NCI-H2107 (cell line): ENCODE measurements around the gene PHF21A.
"Not testable (repeated sequence)": the region's sequence is repeated elsewhere in the genome, so short reads cannot be mapped to it uniquely, and the experiment has no call there.

Experiments used
- DNase-seq: peaks from one replicate; lab custom pipeline; 2025; lab: John Stamatoyannopoulos, UW

PHF21A gene

DNA sequence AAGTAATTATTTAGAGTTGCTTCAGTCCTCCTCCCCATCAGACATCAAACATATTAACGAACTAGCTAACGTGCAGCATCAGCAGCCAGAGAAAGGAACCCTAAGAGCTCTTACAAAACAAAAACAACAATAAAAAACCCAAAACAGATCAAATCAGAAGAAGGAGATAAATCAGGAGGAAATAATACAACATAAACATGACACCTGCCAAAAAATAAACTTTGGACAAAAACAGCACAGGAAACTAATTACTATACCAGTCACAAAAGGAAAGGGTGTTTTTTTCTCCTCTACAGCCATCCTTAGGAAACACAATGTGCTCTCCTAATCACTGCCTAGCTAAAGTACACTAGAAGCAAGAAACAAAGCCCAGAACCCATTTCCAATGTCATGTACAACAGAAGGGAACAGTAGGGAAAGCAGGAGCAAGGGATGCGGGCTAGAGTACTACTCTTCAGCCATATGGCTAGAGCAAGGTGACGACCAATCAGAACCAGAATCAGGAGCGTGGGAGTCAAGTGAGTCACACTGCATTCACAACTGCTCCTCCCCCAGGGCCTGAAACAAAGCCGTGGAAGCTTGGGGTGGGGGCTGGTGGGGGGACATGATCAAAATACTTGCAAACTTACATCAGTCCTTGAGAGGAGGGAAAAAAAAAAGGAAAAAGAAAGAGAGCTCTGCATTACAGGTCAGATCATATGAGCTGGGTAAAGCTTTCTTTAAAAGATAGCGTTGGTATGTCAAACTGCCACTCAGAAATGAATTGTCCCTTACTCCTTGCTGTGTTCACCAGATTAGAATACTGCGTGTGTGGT lies 138.4 kb downstream of the PHF21A start:
- DNase-seq: no peak

DNA sequence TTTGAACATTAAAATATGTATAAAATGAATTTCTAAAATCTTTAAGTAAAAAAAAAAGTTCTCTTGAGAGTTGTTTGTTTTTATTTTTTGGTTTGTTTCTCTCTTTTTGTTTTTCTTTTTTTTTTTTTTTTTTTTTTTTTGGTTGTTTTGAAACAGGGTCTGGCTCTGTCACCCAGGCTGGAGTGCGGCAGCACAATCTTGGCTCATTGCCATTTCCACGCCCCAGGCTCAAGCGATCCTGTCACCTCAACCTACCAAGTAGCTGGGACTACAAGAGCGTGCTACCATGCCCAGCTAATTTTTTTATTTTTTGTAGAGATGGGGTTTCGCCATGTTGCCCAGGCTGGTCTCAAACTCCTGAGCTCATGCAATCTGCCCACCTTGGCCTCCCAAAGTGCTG lies 139.4 kb downstream of the PHF21A start:
- not testable (repeated sequence) for DNase-seq

DNA sequence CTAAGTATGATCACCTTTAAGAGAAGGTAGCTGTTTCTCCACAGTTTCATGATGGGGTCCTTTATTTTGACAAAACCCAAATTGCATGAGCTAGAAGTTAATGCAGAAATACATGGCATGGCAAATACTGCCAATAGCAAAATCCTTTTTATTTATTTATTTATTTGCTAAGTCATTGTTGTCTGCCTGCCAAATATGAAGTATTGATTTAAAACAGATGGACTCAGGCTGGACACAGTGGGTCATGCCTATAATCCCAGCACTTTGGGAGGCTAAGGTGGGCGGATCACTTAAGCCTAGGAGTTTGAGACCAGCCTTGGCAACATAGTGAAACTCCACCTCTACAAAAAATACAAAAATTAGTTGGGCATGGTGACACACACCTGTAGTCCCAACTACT lies 146.4 kb downstream of the PHF21A start:
- DNase-seq: no peak

GRCh38 chr11:45973601-45974000 lies 147.7 kb downstream of the PHF21A start:
- DNase-seq: no peak

DNA sequence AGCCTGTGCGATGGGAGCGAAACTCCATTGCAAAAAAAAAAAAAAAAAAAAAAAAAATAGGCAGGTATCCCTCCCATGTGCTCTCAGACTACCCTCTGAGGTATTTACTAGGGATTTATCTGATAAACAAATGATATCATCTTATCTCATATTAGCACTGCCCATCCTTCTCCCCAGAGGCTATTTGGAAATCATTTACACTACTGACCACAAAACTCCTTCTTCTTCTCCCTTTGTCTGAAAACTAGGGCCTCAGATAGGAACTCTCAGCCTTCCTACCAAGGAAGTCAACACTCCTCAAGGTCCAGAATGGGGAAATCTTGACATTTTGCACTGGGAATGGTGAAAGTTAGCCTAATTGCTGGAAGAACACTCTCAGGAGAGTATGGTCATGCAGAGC lies 152.4 kb downstream of the PHF21A start:
- no peak for DNase-seq

DNA sequence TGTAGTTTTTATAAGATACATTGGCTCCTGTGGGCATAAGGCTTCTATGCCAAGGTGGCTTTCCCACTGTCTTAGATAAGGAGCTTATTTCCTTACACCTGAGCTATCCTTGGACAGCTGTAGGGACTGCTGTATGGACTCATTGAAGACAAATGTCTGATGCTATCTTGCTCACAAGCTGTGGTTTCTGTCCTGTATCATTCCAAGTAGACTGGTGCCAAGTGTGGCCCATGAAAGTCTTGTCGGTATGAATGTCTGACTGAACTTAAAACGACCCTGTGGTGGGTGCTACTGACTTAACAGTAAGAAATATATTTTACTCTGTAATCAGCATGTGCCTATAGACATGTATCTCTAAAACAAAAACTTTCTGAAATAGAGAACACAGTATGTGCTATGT lies 153.7 kb downstream of the PHF21A start:
- DNase-seq: no peak

- DNase-seq: peak; percentile 48
Observed at GRCh38 chr11:45964911-45965389, 156.3 kb downstream of the PHF21A start.

DNA sequence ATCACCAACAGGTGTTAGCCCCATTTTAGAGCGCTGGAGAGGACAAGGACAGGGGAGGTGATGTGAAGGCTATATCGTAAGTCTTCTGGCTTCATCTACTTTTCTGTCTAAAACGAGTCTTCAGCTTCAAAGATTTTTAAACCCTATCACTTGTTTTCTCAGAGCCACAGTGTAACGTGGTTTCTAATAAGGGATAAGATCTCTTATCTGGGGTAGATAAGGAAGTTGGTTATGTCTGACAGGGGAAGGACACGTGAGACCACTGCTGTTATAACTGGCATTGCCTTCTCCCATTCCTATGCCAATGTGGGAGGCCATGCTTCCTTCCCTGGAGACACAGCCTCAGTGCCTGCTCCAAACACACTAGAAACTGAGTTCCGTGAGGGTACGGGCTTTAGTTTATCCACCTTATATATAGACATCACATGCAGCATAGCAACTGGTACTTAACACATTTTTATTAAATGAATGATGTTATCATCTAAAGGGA lies 159.5 kb downstream of the PHF21A start:
- no peak for DNase-seq

DNA sequence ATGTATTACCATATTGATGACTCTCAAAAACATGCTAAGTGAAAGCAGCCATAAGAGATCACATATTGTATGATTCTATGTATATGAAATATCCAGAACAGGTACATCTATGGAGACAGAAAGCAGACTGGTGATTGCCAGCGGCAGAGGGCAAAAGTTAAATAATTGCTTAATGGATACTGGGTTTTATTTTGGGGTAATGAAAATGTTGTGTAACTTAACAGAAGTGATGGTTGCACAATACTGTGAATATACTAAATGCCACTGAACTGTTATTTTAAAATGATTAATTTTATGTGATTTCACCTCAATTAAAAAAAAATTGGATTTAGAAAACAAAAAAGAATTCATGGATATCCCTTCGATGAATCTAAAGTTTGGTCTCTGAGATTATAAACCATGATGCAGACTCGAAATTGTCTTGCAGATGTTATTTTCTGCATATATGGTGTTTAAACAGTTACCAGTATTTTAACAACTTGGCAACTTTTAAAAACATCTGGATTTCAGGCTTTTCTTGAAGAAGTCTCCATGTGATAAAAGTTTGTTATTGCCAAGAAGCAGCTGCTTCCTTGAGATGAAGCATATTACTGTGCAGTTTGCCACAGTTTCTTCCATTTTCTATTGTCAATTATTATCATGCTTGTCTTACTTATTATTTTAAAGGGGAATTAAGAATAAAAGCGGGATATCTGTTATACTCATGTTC lies 160.7 kb downstream of the PHF21A start:
- no peak for DNase-seq

GRCh38 chr11:45959851-45960250 lies 161.4 kb downstream of the PHF21A start:
- DNase-seq: no peak

DNA sequence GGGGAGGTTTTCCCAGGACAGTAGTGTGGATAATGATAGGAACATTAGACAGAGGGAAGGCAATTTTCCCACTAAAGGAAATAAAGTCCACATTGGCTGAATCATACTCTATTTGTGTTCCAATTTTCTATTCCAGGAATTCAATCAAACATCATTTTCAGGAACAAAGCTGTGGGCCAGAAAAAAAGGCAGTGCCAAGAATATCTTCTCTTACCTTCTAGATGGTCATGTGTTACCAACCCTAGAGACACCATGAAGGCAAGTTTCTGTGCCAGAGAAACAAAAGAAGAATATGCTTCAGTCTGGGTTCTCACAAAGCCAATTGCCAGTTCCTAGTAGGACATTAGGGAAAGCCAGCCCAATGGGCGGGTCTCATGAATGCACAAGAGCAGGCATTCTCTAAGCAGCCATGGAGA lies 171.3 kb downstream of the PHF21A start:
- no peak for DNase-seq

- no peak for DNase-seq
Observed at GRCh38 chr11:45948356-45948755, 172.9 kb downstream of the PHF21A start.

GRCh38 chr11:45947885-45948284 lies 173.4 kb downstream of the PHF21A start:
- no peak for DNase-seq

DNA sequence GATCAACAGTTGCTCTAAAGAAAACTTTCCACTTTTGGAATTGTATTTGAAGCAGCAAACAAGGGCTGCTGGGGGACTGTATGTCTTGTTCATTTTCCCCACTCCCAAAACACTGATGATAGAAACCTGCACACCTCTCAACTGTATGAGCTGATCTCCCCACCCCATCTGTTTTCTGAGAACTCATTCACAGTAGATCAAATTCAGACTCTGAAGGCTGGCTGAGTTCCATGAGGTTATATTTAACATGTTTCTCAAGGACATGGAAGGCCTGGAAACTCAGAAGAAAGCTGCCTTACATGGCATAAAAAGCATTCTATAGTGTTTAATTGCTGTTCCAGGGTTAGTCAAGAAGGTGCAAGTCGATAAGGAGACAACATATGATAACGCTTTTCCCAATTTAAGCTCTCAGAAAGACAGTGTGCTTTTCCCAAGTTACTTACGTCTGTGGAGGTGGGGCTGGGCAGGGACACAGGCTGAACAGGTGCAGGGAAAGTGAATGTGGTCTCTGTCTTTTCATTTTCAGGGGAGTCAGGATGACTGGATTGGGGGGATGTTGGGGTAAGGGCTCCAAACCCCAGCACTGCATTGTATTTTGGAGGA lies 175.8 kb downstream of the PHF21A start:
- DNase-seq: no peak

DNA sequence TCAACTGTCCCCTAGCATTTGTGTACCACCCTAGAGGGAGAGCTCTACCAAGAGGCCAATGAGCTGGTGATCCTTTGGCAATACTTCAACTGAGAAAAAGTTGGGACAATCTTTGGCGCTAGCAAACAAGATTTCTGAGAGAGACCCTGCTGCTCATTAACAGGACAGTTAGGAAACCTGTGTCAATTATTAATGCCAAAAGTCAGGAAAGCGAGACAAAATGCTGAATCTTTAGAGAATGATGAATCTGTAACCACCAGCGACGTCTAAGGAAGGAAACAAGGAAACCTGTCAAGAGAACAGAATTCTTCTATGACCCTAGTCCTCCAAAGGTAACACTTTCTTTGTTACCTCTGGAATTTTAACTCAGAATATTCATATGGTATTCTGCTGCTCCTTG lies 178.9 kb downstream of the PHF21A start:
- DNase-seq: no peak

- no peak for DNase-seq
Observed at GRCh38 chr11:45941285-45941684, 180.0 kb downstream of the PHF21A start.

DNA sequence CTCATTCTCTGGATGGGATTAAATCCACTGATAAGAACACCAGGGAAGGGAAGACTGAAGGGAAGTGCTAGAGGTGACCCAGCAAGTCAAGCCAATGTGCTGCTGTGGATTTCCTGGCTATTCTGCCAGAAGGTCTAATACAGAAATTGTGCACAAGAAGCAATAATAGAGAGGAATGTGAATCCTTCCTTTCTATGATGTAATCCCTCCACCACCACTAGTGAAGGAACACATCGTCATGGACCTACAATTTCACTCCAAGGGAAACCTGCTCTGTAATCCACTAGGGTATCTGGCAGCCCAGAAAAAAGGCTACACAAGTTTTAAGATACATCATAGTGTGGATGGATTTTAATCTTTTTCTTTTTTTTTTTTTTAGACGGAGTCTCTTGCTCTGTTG lies 181.4 kb downstream of the PHF21A start:
- DNase-seq: no peak

GRCh38 chr11:45937916-45938315 lies 183.3 kb downstream of the PHF21A start:
- no peak for DNase-seq

DNA sequence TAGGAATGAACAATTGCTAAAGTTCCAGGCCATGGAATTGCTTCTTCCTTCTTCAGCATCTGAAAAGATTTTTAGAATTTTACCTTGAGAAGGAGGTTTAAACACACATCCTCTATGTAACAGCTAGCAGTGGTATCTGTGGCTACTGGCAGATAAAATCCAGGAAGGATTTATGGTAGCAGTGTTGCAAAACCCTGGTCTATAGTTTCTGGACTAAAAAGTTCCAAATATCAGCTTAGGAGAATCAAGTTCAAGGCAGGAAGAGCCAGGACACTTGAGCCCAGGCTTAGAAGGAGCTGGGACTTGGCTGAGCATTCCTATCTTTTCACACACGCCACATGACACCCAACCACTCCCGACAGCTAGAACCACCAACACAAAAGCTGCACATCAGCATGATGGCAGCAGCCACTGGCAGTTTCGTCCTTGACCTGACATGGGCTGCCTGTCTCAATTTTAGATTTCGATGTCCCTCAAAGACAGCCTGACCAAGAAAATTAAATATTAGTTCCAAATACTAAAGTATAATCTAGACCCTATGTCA lies 184.7 kb downstream of the PHF21A start:
- DNase-seq: no peak

DNA sequence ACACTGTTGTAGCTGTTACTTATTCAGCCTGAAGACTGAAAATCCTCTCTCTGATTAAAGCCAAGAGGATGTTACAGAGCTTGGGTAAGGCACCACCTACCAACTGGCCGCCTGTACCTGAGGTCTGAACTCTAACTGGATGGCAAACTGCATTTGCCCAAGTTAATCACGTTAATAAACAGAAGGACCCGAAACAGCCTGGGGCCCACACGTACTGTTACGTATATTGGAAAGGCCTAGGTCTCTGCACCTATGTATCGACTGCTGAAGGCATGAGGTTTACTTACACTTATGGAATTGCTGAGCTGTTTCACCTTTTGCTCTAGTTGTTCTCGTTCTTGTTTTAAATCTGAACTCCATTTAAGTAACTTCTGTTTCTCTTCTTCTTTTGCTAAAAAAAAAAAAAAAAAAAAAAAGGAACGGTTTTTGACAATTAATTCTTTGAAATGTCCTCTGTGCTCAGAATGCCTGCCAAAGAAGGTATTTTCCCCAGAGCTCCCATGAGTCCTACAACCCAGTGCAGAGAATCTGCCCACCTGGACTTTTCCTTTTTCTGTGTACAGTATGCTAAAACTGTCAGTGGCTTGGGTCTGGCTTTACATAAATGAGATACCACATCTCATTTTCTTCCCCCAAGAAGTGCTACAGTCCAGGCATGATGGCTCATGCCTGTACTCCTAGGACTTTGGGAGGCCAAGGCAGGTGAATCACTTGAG lies 185.7 kb downstream of the PHF21A start:
- no peak for DNase-seq

DNA sequence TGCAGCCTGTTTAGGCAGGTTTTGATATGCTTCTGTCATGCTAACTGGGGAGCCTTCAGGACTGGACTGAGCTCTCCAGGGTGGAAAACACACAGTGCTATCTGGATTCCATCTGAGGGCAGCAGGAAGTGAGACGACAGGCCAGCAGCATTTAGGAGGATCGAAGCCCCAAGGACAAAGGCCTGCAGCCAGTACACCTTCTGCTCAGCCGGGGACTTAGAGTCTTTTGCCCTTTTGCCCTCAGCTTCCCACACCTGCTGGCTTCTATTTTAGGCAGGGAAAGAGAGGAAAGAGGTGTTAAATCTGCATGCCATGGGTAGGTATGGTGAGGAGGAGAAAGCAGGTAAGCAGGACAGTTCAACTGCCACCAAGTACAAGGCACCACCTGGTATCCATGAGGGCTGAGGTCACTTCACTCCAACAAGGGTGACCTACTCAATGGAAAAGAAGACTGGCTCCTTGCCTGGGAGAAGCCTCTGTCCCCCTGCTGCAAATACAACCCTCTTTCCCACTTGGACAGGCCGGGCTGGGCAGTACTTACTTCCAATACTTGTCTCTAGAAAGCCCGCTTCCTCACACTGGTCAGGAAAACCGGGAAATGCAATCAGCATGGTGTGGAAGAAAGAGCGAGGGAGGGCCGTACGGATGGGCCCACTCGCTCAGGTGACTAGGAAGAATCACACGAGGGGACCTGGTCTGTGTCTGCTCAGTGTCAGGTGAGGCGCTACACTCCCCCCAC lies 186.5 kb downstream of the PHF21A start:
- DNase-seq: no peak
